Putamen (tissue), 1 donor: ENCODE measurements around the gene LIMS1.
"Not testable (repeated sequence)": the region's sequence is repeated elsewhere in the genome, so short reads cannot be mapped to it uniquely, and the experiment has no call there.

Source experiments
- DNase-seq: peaks from one replicate; pipeline ENCODE4 v3.0.0-alpha.2; 2016; ENCODE audit warnings: low spot score

LIMS1 gene

DNA sequence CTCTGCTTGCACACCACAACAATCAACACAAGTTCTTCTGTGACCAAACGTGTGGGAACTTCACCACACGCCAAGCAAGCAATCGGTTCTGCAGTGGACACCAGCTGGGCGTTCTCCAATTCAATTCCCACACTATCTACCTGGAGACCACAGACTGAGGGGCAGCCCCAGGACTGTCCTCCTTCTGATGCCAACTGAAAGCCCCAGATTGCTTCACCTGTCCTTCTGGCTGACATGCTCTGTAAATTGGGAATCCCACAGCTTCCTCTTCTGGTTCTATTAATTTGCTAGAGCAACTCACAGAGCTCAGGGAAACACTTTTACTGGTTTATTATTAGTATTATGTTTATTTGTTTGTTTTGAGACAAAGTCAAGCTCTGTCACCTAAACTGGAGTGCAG lies 131.7 kb downstream of the LIMS1 start:
- not testable (repeated sequence) for DNase-seq

- DNase-seq, result not testable (repeated sequence)
Measured at GRCh38 chr2:108667140-108667539, 132.9 kb downstream of the LIMS1 start.

- DNase-seq, result not testable (repeated sequence)
Measured at GRCh38 chr2:108670282-108670681, 136.0 kb downstream of the LIMS1 start.

DNA sequence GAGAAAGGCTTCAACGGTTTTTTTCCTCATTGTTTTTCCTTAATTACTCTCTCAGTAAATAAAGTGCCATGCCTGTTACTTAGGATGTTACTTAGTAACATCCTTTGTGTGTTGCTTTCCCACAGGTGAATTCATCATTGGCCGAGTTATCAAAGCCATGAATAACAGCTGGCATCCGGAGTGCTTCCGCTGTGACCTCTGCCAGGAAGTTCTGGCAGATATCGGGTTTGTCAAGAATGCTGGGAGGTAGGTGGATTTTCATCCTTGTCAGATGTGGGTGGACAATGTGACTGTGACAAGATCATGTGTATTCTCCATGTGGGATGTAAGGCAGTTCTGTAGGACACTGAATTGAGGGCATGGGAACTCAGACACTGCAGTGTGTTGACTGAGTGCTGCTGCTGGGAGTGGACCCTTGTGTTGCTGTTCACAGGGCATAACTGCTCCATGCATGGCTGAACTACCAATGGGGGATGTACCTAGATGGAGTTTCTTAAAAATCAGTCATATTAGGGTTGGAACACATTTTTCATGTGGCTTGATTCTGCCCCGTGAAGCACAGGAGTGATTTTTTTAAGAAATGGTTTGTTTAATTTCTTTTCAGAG lies 138.0 kb downstream of the LIMS1 start:
- DNase-seq, result not testable (repeated sequence)

GRCh38 chr2:108676522-108676921 lies 142.3 kb downstream of the LIMS1 start:
- not testable (repeated sequence) for DNase-seq

GRCh38 chr2:108677239-108677744 lies 143.0 kb downstream of the LIMS1 start:
- not testable (repeated sequence) for DNase-seq

DNA sequence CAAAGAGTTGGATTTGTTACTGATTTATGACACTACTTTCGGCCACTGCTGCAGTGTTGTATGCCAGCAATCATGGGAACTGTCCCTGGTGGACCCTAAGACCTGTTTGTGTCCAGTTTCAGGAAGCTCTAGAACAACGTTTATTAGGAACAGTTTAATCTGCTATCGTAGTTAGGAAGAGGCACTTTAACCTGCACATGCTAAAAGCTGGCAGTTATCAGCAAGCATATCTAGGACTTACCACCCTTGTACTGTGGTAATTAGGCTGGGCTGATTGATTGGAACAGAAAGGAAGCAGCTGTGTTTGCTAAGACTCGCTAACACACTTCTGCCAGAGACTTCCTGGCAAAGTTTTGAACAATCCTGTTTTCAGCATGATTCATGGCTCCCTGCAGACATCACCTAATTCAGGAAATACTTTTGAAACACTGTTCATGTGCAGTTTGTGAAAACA lies 144.0 kb downstream of the LIMS1 start:
- DNase-seq, result not testable (repeated sequence)

GRCh38 chr2:108680805-108681204 lies 146.5 kb downstream of the LIMS1 start:
- not testable (repeated sequence) for DNase-seq

GRCh38 chr2:108688818-108689756 lies 154.8 kb downstream of the LIMS1 start:
- DNase-seq, result not testable (repeated sequence)

- DNase-seq, result not testable (repeated sequence)
Measured at GRCh38 chr2:108690001-108690400, 155.7 kb downstream of the LIMS1 start.

DNA sequence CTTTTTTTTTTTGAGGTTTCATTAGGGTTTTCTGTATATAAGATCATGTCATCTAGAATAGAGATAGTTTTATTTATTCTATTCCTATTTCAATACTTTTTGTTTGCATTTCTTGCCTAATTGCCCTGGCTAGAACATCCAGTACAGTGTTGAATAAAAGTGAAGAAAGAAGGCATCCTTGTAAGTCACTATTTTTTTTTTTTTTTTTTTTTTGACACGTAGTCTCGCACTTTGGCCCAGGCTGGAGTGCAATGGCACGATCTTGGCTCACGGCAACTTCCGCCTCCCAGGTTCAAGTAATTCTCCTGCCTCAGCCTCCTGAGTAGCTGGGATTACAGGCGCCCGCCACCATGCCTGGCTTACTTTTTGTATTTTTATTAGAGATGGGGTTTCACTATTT lies 157.2 kb downstream of the LIMS1 start:
- no peak for DNase-seq

- no peak for DNase-seq
Measured at GRCh38 chr2:108701208-108701607, 166.9 kb downstream of the LIMS1 start.

GRCh38 chr2:108701806-108702205 lies 167.5 kb downstream of the LIMS1 start:
- no peak for DNase-seq

DNA sequence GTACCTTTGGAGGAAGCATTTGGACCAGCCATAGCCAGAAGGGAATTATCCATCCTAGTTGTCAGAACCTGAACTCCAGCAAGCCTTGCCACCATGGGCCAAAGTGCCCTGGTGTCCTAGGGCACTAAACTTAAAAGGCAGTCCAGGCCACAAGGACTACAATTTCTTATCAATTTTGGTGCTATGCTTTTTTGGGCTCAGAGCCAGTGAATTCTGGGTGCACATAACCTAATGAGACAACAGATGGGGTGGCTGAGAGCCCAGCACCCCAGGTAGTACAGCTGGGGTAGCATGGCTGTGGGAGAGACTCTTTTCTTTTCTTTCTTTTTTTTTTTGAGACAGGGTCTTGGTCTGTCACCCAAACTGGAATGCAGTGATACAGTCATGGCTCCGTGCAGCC lies 170.6 kb downstream of the LIMS1 start:
- DNase-seq, result no peak

- DNase-seq, result no peak
Measured at GRCh38 chr2:108707300-108707699, 173.0 kb downstream of the LIMS1 start.

DNA sequence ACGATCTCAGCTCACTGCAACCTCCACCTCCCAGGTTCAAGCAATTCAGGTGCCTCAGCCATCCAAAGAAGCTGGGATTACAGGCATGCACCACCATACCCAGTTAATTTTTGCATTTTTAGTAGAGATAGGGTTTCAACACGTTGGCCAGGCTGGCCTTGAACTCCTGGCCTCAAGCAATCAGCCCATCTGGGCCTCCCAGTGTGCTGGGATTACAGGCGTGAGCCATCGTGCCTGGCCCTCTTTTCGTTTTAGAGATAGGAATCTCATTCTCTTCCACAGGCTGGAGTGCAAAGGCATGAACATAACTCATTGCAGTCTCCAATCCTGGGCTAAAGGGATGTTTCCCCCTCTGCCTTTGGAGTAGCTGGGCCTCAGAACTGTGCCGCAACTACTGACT lies 182.7 kb downstream of the LIMS1 start:
- DNase-seq, result not testable (repeated sequence)

- DNase-seq, result peak; percentile 95
Measured at GRCh38 chr2:108719149-108720044, 185.1 kb downstream of the LIMS1 start, which contains the start of gene RANBP2. RANBP2 (plus strand) TSS chr2:108719482; CDS start chr2:108719607, 125 bp downstream.

DNA sequence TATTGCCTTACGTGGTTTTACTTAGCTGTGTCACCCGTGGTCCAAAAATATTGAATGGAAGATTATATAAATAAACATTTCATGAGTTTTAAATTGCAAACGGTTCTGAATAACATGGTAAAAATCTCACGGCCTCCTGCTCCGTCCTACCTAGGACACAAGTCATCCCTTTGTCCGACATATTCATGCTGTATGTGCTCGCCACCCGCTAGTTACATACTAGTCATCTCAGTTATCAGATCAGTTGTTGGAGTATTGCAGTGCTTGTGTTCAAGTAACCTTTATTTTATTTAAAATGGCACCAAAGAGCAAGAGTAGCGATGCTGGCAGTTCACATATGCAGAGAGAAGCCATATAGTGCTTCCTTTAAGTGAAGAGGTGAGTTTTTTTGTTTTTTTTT lies 191.8 kb downstream of the LIMS1 start:
- not testable (repeated sequence) for DNase-seq

- not testable (repeated sequence) for DNase-seq
Measured at GRCh38 chr2:108734656-108735055, 200.4 kb downstream of the LIMS1 start.
